Subcutaneous abdominal adipose tissue (tissue), 5 donors: ENCODE results near the gene FARP2.
"Not testable (repeated sequence)": the region's sequence is repeated elsewhere in the genome, so short reads cannot be mapped to it uniquely, and the experiment has no call there.

Experiments used
- H3K27ac ChIP-seq: one replicate; pipeline ENCODE4 v1.7.0; 2013; ENCODE audit warnings: low read depth, mild to moderate bottlenecking, inconsistent platforms, low read length, moderate library complexity
- H3K27me3 ChIP-seq, 5 donors: one replicate each; pipeline ENCODE4 v1.7.0; 2013; ENCODE audit warnings: low read length in 5 of 5, inconsistent platforms in 1 of 5; ENCODE audit not compliant: control insufficient read depth in 5 of 5, insufficient read depth in 4 of 5
- H3K36me3 ChIP-seq, 5 donors: one replicate each; pipeline ENCODE4 v1.7.0; 2013; ENCODE audit warnings: low read length in 5 of 5; ENCODE audit not compliant: control insufficient read depth in 5 of 5, insufficient read depth in 5 of 5
- H3K4me1 ChIP-seq, 5 donors: one replicate each; pipeline ENCODE4 v1.7.0; 2013; ENCODE audit warnings: low read length in 5 of 5, mild to moderate bottlenecking in 3 of 5, moderate library complexity in 1 of 5; ENCODE audit not compliant: control insufficient read depth in 5 of 5, insufficient read depth in 5 of 5
- H3K4me3 ChIP-seq, 5 donors: one replicate each; pipeline ENCODE4 v1.7.0; 2013; ENCODE audit warnings: low read length in 5 of 5, low read depth in 1 of 5
- H3K9ac ChIP-seq, 5 donors: one replicate each; pipeline ENCODE4 v1.7.0; 2013; ENCODE audit warnings: low read length in 5 of 5, mild to moderate bottlenecking in 4 of 5, moderate library complexity in 3 of 5
- H3K9me3 ChIP-seq, 5 donors: one replicate each; pipeline ENCODE4 v1.7.0; 2013; ENCODE audit warnings: low read length in 5 of 5; ENCODE audit not compliant: control insufficient read depth in 5 of 5
- donor health status: healthy.
- donor health status: healthy.
- donor health status: healthy.
- donor health status: healthy.
- donor health status: healthy.

The FARP2 gene

DNA sequence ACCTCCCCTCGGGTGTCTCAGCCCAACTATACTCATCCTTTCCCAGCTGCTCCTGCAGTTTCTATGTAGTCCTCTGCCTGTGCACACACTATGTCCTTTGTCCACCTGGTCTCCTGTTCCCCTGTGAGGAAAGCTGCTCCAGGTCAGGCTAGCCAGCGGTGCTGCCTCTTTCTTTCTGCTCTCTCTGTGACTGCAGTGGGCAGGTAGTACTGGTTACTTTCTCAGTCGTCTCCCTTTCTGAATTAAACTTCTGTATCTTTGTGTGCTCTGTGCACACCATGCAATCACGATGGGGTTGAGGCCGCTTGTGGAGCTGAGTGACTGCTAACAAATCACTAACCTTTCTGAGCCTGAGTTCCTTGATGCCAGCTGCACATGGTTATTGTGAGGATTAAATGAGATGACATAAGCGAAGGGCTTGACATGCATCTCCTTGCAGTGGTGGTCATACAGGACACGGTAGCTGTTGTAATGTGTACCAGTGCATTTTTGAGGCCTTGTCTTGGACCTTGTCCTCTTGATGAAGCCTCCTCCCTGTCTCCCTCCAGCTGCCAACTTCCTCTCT is 3.5 kb downstream of the FARP2 start:
- H3K27me3 ChIP-seq, result no peaks in the 10 kb centered on the region
- H3K4me1 ChIP-seq, result peaks cover 3 to 51% (median 37%) of the 10 kb centered on the region in 5 donors
- H3K9me3 ChIP-seq, result no peaks in the 10 kb centered on the region
- H3K36me3 ChIP-seq, result peaks cover 0 to 3% (median under 1%) of the 10 kb centered on the region in 5 donors
- H3K4me3 ChIP-seq, result no peak overlapping the region
- H3K9ac ChIP-seq, result no peak overlapping the region
- no peak overlapping the region for H3K27ac ChIP-seq

DNA sequence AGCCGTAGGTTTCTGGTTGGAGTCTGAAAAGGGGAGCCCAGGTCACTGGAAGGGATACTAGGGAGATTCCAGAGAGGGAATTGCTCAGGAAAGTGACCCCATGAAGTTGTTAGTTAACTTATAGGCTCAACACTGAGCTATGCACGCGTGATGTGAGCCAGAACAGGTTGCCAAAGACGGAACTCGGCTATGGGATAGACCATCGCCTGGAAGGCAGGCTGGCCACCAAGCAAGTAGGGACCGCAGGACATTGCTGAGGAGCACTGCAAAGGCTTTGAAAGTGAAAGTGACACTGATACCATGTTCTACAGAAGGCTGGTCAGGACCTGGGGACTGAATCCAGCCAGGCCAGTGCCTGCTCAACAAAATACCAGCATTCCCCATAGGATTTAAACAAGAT is 7.3 kb downstream of the FARP2 start:
- Histone ChIP-seq H3K9me3 (no peaks in the 10 kb centered on the region), H3K4me3 (peak overlapping the region in 2 of 5 donors; percentile 8), H3K36me3 (no peaks in the 10 kb centered on the region), H3K27ac (no peak overlapping the region), H3K27me3 (no peaks in the 10 kb centered on the region), H3K4me1 (peaks cover 0 to 27% (median 18%) of the 10 kb centered on the region in 5 donors), H3K9ac (no peak overlapping the region)

DNA sequence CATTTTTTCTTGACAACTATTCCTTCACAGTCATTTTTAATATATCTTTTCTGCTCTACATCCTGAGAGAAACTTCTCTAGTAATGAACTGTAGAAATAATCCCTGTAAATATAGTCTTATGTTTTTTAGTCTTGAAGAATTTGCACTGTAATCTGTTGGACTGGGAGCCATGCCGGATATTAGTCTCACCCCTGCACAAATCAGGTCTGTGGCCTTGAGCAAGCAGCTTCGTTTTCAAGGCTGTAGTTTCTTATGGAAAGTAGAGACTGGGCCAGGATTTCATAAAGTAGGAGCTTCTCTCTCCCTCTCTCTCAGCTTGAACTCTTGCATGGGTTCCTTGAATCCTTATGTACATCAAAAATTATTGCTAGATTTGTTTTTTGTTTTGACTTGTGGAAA is 8.7 kb downstream of the FARP2 start:
- Histone ChIP-seq H3K27me3 (no peaks in the 10 kb centered on the region), H3K9ac (no peak overlapping the region), H3K36me3 (no peaks in the 10 kb centered on the region), H3K9me3 (no peaks in the 10 kb centered on the region), H3K4me3 (no peak overlapping the region), H3K27ac (no peak overlapping the region), H3K4me1 (peaks cover 0 to 20% (median 13%) of the 10 kb centered on the region in 5 donors)

DNA sequence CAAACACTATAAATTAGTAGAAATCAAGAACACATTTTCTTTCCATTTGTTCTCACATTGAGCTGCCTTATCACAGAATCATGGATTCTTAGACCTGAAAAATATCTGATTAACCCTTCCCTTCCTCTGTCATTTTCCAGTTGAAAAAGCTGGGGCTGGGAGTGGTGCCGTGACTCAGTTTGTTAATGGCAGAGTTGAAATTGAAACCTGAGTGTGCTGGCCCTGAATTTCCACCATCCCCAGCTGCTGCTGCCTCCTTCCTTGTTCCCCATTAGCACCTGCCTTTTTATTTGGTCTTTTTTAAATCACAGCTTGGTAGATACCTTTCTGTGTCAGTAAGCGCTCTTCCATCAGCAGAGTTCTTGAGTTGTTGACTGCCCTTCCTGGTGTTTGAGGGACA is 10.6 kb downstream of the FARP2 start:
- Histone ChIP-seq H3K4me1 (peaks cover 0 to 20% (median 13%) of the 10 kb centered on the region in 5 donors), H3K9me3 (no peaks in the 10 kb centered on the region), H3K9ac (no peak overlapping the region), H3K36me3 (no peaks in the 10 kb centered on the region), H3K4me3 (no peak overlapping the region), H3K27me3 (no peaks in the 10 kb centered on the region), H3K27ac (no peak overlapping the region)

DNA sequence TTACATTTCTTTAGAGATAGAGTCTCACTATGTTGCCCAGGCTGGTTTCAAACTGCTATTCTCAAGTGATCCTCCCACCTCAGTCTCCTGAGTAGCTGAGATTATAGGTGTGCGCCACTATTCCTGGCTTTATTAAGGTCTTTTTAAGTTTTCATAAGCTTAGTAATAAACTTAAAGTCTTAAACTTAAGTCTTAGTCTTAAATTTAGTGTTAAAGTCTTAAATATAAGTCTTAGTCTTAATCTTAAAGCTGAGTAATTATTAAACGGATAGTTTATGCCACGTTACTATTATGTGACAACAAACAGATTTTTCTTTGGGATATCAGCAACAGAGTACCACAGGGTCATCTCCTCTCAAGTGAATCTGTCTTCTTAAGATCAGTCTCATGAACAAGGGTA is 12.6 kb downstream of the FARP2 start:
- Histone ChIP-seq H3K9ac (no peak overlapping the region), H3K9me3 (no peaks in the 10 kb centered on the region), H3K4me3 (no peak overlapping the region), H3K36me3 (peaks cover 0 to 3% (median 0%) of the 10 kb centered on the region in 5 donors), H3K27ac (no peak overlapping the region), H3K4me1 (peaks cover 2 to 21% (median 19%) of the 10 kb centered on the region in 5 donors), H3K27me3 (no peaks in the 10 kb centered on the region)

DNA sequence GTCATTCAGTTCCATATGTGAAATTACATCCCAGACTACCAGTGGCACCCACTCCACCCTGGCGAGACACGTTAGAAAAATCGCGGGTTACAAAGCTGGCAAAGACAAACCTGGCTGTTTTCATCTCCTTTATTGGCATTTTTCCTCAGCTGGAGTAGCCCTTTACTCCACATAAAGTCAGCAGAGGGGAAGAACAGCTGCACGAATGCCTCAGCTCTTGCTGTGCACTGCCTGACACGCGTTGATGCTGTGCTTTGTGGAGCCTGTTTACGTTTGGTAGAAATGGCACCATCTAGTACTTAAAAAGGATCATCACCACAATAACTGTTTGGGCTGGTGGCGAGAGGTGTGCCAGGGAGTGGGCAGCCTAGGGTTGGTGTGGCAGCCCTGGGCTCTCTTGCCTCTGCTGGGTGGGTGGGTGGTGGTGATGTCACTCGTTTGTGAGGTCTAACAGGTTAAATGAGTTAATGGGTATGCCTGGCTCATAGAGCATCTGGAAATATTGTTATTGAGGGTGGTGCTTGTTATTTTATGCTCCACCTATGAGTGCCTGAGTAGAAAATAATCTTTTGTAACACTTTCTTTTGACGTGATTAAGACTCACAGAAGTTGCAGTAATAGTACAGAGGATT is 16.4 kb downstream of the FARP2 start:
- no peaks in the 10 kb centered on the region for H3K9me3 ChIP-seq
- H3K4me1 ChIP-seq, result peaks cover 2 to 20% (median 12%) of the 10 kb centered on the region in 5 donors
- no peak overlapping the region for H3K27ac ChIP-seq
- peaks cover 0 to 13% (median 7%) of the 10 kb centered on the region in 5 donors for H3K36me3 ChIP-seq
- peak overlapping the region in 1 of 5 donors; percentile 11 for H3K9ac ChIP-seq
- H3K27me3 ChIP-seq, result no peaks in the 10 kb centered on the region
- H3K4me3 ChIP-seq, result peak overlapping the region in 2 of 5 donors; percentile 17 to 34

DNA sequence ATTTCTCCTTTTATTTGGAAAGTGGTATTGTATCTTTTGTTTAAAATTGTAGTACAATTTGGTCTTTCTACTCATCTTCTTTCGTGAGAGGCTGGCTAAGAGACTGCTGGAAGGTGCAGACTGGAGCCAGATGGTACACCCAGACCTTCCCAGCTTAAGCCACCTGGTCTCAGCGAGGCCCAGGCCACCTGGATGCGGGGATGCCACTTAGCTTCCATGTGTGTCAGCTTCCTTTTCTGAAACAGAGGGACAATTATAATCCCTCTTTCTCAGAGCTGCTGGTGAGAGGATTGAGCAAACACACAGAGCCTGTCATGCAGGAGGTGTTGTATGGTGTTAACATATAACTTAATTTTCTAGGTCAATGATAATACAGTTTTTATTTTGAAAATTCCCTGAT is 17.4 kb downstream of the FARP2 start:
- peaks cover 2 to 20% (median 12%) of the 10 kb centered on the region in 5 donors for H3K4me1 ChIP-seq
- H3K4me3 ChIP-seq, result no peak overlapping the region
- H3K9ac ChIP-seq, result no peak overlapping the region

DNA sequence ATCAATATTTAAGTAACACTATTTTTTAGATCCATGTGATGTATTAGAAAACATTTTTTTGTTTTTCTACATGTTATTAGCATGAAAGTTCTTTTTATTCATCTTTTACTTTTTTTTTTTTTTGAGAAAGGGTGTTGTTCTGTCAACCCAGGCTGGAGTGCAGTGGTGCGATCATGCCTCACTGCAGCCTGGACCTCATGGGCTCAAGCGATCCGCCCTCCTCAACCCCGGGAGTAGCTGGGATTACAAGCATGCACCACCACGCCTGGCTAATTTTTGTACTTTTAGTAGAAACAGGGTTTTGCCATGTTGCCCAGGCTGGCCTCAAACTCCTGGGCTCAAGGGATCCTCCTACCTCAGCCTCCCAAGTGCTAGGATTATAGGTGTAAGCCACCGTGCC is 17.8 kb downstream of the FARP2 start:
- not testable (repeated sequence) for H3K4me3 ChIP-seq, H3K9me3 ChIP-seq, H3K9ac ChIP-seq, H3K27me3 ChIP-seq, H3K27ac ChIP-seq
- Histone ChIP-seq H3K4me1 (peaks cover 2 to 25% (median 16%) of the 10 kb centered on the region in 5 donors), H3K36me3 (peaks cover 0 to 13% (median 7%) of the 10 kb centered on the region in 5 donors)

More for the DNA sequence above, 17.4 kb downstream of the FARP2 start:
- H3K27me3 ChIP-seq, result no peaks in the 10 kb centered on the region
- peaks cover 0 to 13% (median 7%) of the 10 kb centered on the region in 5 donors for H3K36me3 ChIP-seq
- no peaks in the 10 kb centered on the region for H3K9me3 ChIP-seq
- no peak overlapping the region for H3K27ac ChIP-seq

DNA sequence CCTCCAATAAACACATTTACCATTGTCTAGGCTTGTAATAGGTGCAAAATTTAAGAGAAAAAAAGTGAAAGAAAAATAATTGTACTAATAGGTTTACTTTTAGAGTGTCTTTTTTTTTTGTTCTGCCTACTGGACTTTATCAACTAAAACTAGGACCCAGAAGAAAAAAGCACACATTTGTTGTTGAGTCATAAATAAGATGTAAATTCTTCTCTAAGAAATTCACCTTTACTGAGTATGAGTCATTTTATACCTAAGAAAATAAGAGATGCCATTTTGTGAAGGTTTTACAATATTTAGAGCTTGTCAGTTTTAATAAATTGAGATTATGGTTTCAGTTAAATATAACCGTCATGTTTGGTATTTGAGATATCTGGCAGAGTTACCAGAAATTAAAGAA is 19.2 kb downstream of the FARP2 start:
- Histone ChIP-seq H3K9me3 (no peaks in the 10 kb centered on the region), H3K27me3 (no peaks in the 10 kb centered on the region), H3K4me3 (no peak overlapping the region), H3K36me3 (peaks cover 0 to 13% (median 7%) of the 10 kb centered on the region in 5 donors), H3K4me1 (peaks cover 6 to 38% (median 27%) of the 10 kb centered on the region in 5 donors), H3K9ac (no peak overlapping the region), H3K27ac (no peak overlapping the region)

DNA sequence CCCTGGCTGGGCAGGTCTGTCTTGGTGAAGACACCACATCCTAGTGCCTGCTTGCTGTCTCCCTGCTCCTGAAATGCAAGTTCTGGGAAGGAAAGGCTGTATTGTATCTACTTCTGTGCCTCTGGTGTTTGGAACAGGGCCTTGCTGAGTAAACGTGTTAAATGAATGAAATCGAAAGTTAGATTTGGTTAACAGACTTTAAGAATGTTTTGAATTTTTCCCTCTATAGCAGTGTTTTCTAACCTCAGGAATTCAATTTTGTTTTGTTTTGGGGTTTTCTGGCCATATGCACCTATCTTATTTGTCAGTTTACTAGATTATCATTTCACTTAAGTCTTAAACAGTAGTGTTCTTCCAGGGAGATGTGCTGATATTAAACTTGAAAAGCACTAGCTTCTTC is 20.7 kb downstream of the FARP2 start:
- peaks cover 0 to 13% (median 7%) of the 10 kb centered on the region in 5 donors for H3K36me3 ChIP-seq
- peaks cover 9 to 48% (median 38%) of the 10 kb centered on the region in 5 donors for H3K4me1 ChIP-seq
- H3K27me3 ChIP-seq, result no peaks in the 10 kb centered on the region
- no peak overlapping the region for H3K4me3 ChIP-seq
- no peak overlapping the region for H3K27ac ChIP-seq
- no peaks in the 10 kb centered on the region for H3K9me3 ChIP-seq
- H3K9ac ChIP-seq, result no peak overlapping the region
